HEK293 (cell line): Measurements from ENCODE around the gene ARPC1A.
A peak's percentile ranks its signal among the peaks of the same experiment; 100 is the strongest.

ENCODE experiments used
- EGR2 ChIP-seq: fragments of 450-650 bp; formaldehyde crosslinking; IDR thresholded peaks from 2 replicates; pipeline ENCODE4 v1.5.1; 2016; ENCODE audit warnings: low read depth, missing biosample characterization, missing genetic modification characterization
- FEZF1 ChIP-seq: fragments of 450-650 bp; formaldehyde crosslinking; IDR thresholded peaks from 2 replicates; pipeline ENCODE4 v1.5.1; 2016; ENCODE audit warnings: missing biosample characterization, missing genetic modification characterization
- KLF1 ChIP-seq: fragments of 450-650 bp; formaldehyde crosslinking; IDR thresholded peaks from 2 replicates; pipeline ENCODE4 v1.5.1; 2016; ENCODE audit warnings: missing biosample characterization, missing genetic modification characterization
- KLF16 ChIP-seq: fragments of 450-650 bp; formaldehyde crosslinking; IDR thresholded peaks from 2 replicates; pipeline ENCODE4 v1.5.1; 2017; ENCODE audit warnings: missing biosample characterization, missing genetic modification characterization
- KLF8 ChIP-seq: fragments of 450-650 bp; formaldehyde crosslinking; IDR thresholded peaks from 2 replicates; pipeline ENCODE4 v1.5.1; 2016; ENCODE audit warnings: missing biosample characterization, missing genetic modification characterization
- KLF9 ChIP-seq: fragments of 450-650 bp; formaldehyde crosslinking; IDR thresholded peaks from 2 replicates; pipeline ENCODE4 v1.5.1; 2016; ENCODE audit warnings: missing biosample characterization, missing genetic modification characterization, low read depth
- RBAK ChIP-seq: fragments of 450-650 bp; formaldehyde crosslinking; IDR thresholded peaks from 2 replicates; pipeline ENCODE4 v1.5.1; 2016; ENCODE audit warnings: missing biosample characterization, missing genetic modification characterization
- SP3 ChIP-seq: fragments of 450-650 bp; formaldehyde crosslinking; IDR thresholded peaks from 2 replicates; pipeline ENCODE4 v1.5.1; 2016; ENCODE audit warnings: missing biosample characterization, missing genetic modification characterization
- ZBTB17 ChIP-seq: fragments of 450-650 bp; formaldehyde crosslinking; IDR thresholded peaks from 2 replicates; pipeline ENCODE4 v1.5.1; 2016; ENCODE audit warnings: missing biosample characterization, missing genetic modification characterization
- ZFHX2 ChIP-seq: fragments of 450-650 bp; formaldehyde crosslinking; conservative IDR thresholded peaks from 2 replicates; pipeline ENCODE4 v1.5.1; 2016; ENCODE audit warnings: missing biosample characterization, missing genetic modification characterization
- ZFP69B ChIP-seq: fragments of 450-650 bp; formaldehyde crosslinking; IDR thresholded peaks from 2 replicates; pipeline ENCODE4 v1.5.1; 2016; ENCODE audit warnings: missing biosample characterization, missing genetic modification characterization
- ZNF2 ChIP-seq: fragments of 450-650 bp; formaldehyde crosslinking; IDR thresholded peaks from 2 replicates; pipeline ENCODE4 v1.5.1; 2016; ENCODE audit warnings: missing biosample characterization, missing genetic modification characterization
- ZNF24 ChIP-seq: fragments of 450-650 bp; formaldehyde crosslinking; IDR thresholded peaks from 2 replicates; pipeline ENCODE4 v1.5.1; 2016; ENCODE audit warnings: missing biosample characterization, missing genetic modification characterization
- ZNF324 ChIP-seq: fragments of 450-650 bp; formaldehyde crosslinking; IDR thresholded peaks from 2 replicates; pipeline ENCODE4 v1.5.1; 2016; ENCODE audit warnings: missing biosample characterization, missing genetic modification characterization
- ZNF394 ChIP-seq: fragments of 450-650 bp; formaldehyde crosslinking; IDR thresholded peaks from 2 replicates; pipeline ENCODE4 v1.5.1; 2016; ENCODE audit warnings: missing biosample characterization, missing genetic modification characterization, mild to moderate bottlenecking, moderate library complexity, borderline replicate concordance
- ZNF600 ChIP-seq: fragments of 450-650 bp; formaldehyde crosslinking; IDR thresholded peaks from 2 replicates; pipeline ENCODE4 v1.5.1; 2016; ENCODE audit warnings: missing biosample characterization, missing genetic modification characterization
- ZNF610 ChIP-seq: fragments of 450-650 bp; formaldehyde crosslinking; IDR thresholded peaks from 2 replicates; pipeline ENCODE4 v1.5.1; 2016; ENCODE audit warnings: missing biosample characterization, missing genetic modification characterization, borderline replicate concordance
- ZNF629 ChIP-seq: fragments of 450-650 bp; formaldehyde crosslinking; IDR thresholded peaks from 2 replicates; pipeline ENCODE4 v1.5.1; 2017; ENCODE audit warnings: missing biosample characterization, missing genetic modification characterization
- ZNF660 ChIP-seq: fragments of 450-650 bp; IDR thresholded peaks from 2 replicates; pipeline ENCODE4 v1.5.1; 2018; ENCODE audit warnings: missing biosample characterization, mild to moderate bottlenecking, missing genetic modification characterization
- TF ChIP-seq, protein P1 (sequence below): fragments of 450-650 bp; formaldehyde crosslinking; IDR thresholded peaks from 2 replicates; pipeline ENCODE4 v1.5.1; 2016; ENCODE audit warnings: missing biosample characterization, missing genetic modification characterization
- TF ChIP-seq, protein P2 (sequence below): fragments of 450-650 bp; formaldehyde crosslinking; IDR thresholded peaks from 2 replicates; pipeline ENCODE4 v1.5.1; 2016; ENCODE audit warnings: missing biosample characterization, missing genetic modification characterization, borderline replicate concordance
- TF ChIP-seq, protein P3 (sequence below): fragments of 450-650 bp; formaldehyde crosslinking; IDR thresholded peaks from 2 replicates; pipeline ENCODE4 v1.5.1; 2016; ENCODE audit warnings: missing biosample characterization, missing genetic modification characterization
- TF ChIP-seq, protein P4 (sequence below): fragments of 450-650 bp; formaldehyde crosslinking; IDR thresholded peaks from 2 replicates; pipeline ENCODE4 v1.5.1; 2017; ENCODE audit warnings: missing biosample characterization, missing genetic modification characterization
- TF ChIP-seq, protein P5 (sequence below): fragments of 450-650 bp; formaldehyde crosslinking; IDR thresholded peaks from 2 replicates; pipeline ENCODE4 v1.5.1; 2016; ENCODE audit warnings: missing biosample characterization, missing genetic modification characterization
- TF ChIP-seq, protein P6 (sequence below): fragments of 450-650 bp; formaldehyde crosslinking; IDR thresholded peaks from 2 replicates; pipeline ENCODE4 v1.5.1; 2017; ENCODE audit warnings: missing biosample characterization, missing genetic modification characterization

The ARPC1A gene

DNA sequence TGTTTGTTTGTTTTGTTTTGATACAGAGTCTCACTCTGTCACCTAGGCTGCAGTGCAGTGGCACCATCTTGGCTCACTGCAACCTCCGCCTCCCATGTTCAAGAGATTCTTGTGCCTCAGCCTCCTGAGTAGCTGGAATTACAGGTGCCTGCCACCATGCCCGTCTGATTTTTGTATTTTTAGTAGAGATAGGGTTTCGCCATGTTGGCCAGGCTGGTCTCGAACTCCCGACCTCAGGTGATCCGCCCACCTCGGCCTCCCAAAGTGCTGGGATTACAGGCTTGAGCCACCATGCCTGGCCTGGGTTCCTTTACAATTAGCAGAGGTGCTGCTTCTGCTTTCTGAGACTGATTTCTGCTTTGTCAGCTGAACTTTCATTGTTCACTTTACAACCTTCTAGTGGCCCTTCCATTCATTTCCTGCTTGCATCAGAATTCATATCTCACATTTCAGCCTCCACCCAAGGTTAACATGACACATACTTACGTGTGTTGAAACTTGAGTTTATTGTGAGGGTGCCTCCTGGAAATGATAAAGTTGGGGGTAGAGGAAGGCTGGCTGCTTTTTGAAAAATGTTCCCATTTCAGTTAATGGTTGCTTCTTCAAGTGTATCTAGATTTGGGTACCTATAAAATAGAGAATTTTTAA lies 4.7 kb downstream of the ARPC1A start (continued):
- TF ChIP-seq, protein P1, sequence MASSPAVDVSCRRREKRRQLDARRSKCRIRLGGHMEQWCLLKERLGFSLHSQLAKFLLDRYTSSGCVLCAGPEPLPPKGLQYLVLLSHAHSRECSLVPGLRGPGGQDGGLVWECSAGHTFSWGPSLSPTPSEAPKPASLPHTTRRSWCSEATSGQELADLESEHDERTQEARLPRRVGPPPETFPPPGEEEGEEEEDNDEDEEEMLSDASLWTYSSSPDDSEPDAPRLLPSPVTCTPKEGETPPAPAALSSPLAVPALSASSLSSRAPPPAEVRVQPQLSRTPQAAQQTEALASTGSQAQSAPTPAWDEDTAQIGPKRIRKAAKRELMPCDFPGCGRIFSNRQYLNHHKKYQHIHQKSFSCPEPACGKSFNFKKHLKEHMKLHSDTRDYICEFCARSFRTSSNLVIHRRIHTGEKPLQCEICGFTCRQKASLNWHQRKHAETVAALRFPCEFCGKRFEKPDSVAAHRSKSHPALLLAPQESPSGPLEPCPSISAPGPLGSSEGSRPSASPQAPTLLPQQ (tag by site-specific recombination) = 0 out of 2 replicates have a peak, but pooled peaks have one; percentile 16
- peak; percentile 17; the same call in 1 of the 2 replicates for TF ChIP-seq RBAK (tag by site-specific recombination)
- TF ChIP-seq ZNF324 (tag by site-specific recombination) = 0 out of 2 replicates have a peak, but pooled peaks have one; percentile 60
- TF ChIP-seq ZFP69B (tag by site-specific recombination) = peak; percentile 68
- 0 out of 2 replicates have a peak, but pooled peaks have one; percentile 55 for TF ChIP-seq ZNF2 (tag by site-specific recombination)
- 0 out of 2 replicates have a peak, but pooled peaks have one; percentile 69 for TF ChIP-seq ZNF660
- peak; percentile 48; the same call in 1 of the 2 replicates for TF ChIP-seq EGR2
- peak; percentile 58; the same call in 1 of the 2 replicates for TF ChIP-seq ZNF610 (tag by site-specific recombination)
- peak; percentile 53; the same call in 1 of the 2 replicates for TF ChIP-seq ZNF394 (tag by site-specific recombination)
- TF ChIP-seq, protein P2, sequence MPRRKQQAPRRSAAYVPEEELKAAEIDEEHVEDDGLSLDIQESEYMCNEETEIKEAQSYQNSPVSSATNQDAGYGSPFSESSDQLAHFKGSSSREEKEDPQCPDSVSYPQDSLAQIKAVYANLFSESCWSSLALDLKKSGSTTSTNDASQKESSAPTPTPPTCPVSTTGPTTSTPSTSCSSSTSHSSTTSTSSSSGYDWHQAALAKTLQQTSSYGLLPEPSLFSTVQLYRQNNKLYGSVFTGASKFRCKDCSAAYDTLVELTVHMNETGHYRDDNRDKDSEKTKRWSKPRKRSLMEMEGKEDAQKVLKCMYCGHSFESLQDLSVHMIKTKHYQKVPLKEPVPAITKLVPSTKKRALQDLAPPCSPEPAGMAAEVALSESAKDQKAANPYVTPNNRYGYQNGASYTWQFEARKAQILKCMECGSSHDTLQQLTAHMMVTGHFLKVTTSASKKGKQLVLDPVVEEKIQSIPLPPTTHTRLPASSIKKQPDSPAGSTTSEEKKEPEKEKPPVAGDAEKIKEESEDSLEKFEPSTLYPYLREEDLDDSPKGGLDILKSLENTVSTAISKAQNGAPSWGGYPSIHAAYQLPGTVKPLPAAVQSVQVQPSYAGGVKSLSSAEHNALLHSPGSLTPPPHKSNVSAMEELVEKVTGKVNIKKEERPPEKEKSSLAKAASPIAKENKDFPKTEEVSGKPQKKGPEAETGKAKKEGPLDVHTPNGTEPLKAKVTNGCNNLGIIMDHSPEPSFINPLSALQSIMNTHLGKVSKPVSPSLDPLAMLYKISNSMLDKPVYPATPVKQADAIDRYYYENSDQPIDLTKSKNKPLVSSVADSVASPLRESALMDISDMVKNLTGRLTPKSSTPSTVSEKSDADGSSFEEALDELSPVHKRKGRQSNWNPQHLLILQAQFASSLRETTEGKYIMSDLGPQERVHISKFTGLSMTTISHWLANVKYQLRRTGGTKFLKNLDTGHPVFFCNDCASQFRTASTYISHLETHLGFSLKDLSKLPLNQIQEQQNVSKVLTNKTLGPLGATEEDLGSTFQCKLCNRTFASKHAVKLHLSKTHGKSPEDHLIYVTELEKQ (tag by site-specific recombination) = peak; percentile 48; the same call in 1 of the 2 replicates
- peak; percentile 70 for TF ChIP-seq ZBTB17 (tag by site-specific recombination)
- peak; percentile 60; the same call in 1 of the 2 replicates for TF ChIP-seq ZNF600
- TF ChIP-seq KLF8 = peak; percentile 44; the same call in 1 of the 2 replicates
- TF ChIP-seq, protein P3, sequence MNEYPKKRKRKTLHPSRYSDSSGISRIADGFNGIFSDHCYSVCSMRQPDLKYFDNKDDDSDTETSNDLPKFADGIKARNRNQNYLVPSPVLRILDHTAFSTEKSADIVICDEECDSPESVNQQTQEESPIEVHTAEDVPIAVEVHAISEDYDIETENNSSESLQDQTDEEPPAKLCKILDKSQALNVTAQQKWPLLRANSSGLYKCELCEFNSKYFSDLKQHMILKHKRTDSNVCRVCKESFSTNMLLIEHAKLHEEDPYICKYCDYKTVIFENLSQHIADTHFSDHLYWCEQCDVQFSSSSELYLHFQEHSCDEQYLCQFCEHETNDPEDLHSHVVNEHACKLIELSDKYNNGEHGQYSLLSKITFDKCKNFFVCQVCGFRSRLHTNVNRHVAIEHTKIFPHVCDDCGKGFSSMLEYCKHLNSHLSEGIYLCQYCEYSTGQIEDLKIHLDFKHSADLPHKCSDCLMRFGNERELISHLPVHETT (tag by site-specific recombination) = peak; percentile 57
- TF ChIP-seq KLF1 = peak; percentile 80
- 0 out of 2 replicates have a peak, but pooled peaks have one; percentile 29 for TF ChIP-seq SP3 (tag by site-specific recombination)
- TF ChIP-seq FEZF1 (tag by site-specific recombination) = peak; percentile 76
- TF ChIP-seq ZNF24 (tag by site-specific recombination) = peak; percentile 78; the same call in 1 of the 2 replicates
- peak; percentile 63 for TF ChIP-seq ZNF629 (tag by site-specific recombination)
- peak; percentile 62; the same call in 1 of the 2 replicates for TF ChIP-seq KLF16 (tag by site-specific recombination)
- TF ChIP-seq, protein P4, sequence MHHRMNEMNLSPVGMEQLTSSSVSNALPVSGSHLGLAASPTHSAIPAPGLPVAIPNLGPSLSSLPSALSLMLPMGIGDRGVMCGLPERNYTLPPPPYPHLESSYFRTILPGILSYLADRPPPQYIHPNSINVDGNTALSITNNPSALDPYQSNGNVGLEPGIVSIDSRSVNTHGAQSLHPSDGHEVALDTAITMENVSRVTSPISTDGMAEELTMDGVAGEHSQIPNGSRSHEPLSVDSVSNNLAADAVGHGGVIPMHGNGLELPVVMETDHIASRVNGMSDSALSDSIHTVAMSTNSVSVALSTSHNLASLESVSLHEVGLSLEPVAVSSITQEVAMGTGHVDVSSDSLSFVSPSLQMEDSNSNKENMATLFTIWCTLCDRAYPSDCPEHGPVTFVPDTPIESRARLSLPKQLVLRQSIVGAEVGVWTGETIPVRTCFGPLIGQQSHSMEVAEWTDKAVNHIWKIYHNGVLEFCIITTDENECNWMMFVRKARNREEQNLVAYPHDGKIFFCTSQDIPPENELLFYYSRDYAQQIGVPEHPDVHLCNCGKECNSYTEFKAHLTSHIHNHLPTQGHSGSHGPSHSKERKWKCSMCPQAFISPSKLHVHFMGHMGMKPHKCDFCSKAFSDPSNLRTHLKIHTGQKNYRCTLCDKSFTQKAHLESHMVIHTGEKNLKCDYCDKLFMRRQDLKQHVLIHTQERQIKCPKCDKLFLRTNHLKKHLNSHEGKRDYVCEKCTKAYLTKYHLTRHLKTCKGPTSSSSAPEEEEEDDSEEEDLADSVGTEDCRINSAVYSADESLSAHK (tag by site-specific recombination) = 0 out of 2 replicates have a peak, but pooled peaks have one; percentile 15
- peak; percentile 67 for TF ChIP-seq KLF9 (tag by site-specific recombination)
- TF ChIP-seq, protein P5, sequence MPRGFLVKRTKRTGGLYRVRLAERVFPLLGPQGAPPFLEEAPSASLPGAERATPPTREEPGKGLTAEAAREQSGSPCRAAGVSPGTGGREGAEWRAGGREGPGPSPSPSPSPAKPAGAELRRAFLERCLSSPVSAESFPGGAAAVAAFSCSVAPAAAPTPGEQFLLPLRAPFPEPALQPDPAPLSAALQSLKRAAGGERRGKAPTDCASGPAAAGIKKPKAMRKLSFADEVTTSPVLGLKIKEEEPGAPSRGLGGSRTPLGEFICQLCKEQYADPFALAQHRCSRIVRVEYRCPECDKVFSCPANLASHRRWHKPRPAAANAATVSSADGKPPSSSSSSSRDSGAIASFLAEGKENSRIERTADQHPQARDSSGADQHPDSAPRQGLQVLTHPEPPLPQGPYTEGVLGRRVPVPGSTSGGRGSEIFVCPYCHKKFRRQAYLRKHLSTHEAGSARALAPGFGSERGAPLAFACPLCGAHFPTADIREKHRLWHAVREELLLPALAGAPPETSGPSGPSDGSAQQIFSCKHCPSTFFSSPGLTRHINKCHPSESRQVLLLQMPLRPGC (tag by site-specific recombination) = peak; percentile 55; the same call in 1 of the 2 replicates
- TF ChIP-seq, protein P6, sequence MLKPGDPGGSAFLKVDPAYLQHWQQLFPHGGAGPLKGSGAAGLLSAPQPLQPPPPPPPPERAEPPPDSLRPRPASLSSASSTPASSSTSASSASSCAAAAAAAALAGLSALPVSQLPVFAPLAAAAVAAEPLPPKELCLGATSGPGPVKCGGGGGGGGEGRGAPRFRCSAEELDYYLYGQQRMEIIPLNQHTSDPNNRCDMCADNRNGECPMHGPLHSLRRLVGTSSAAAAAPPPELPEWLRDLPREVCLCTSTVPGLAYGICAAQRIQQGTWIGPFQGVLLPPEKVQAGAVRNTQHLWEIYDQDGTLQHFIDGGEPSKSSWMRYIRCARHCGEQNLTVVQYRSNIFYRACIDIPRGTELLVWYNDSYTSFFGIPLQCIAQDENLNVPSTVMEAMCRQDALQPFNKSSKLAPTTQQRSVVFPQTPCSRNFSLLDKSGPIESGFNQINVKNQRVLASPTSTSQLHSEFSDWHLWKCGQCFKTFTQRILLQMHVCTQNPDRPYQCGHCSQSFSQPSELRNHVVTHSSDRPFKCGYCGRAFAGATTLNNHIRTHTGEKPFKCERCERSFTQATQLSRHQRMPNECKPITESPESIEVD (tag by site-specific recombination) = peak; percentile 22; the same call in 1 of the 2 replicates
- TF ChIP-seq ZFHX2 (tag by site-specific recombination) = peak; percentile 88
